Ectodermal cell (in vitro differentiated cells): Measurements from ENCODE around the gene PINLYP.

Experiments
- H3K27ac ChIP-seq: 2 replicates; pipeline ENCODE4 v1.7.0; 2013; ENCODE audit warnings: mild to moderate bottlenecking, low read depth, low read length; ENCODE audit not compliant: insufficient read depth, poor library complexity, severe bottlenecking
- H3K27me3 ChIP-seq: 2 replicates; pipeline ENCODE4 v1.7.0; 2013; ENCODE audit warnings: mild to moderate bottlenecking, low read length; ENCODE audit not compliant: insufficient read depth, control insufficient read depth, poor library complexity, severe bottlenecking
- H3K36me3 ChIP-seq: one replicate; pipeline ENCODE4 v1.7.0; 2013; ENCODE audit warnings: low read length; ENCODE audit not compliant: control insufficient read depth, insufficient read depth
- H3K4me1 ChIP-seq: one replicate; pipeline ENCODE4 v1.7.0; 2013; ENCODE audit warnings: low read length; ENCODE audit not compliant: control insufficient read depth, insufficient read depth
- H3K4me3 ChIP-seq: 2 replicates; pipeline ENCODE4 v1.7.0; 2013; ENCODE audit warnings: low read depth, low read length, control low read depth; ENCODE audit not compliant: insufficient read depth
- H3K9me3 ChIP-seq: 2 replicates; pipeline ENCODE4 v1.7.0; 2013; ENCODE audit warnings: mild to moderate bottlenecking, low read length, moderate library complexity; ENCODE audit not compliant: control insufficient read depth
- WGBS, 2 experiments: methylation state at CpG; one replicate each; pipeline ENCODE4 v1.1.7; 2013; ENCODE audit warnings: missing lambda C conversion rate in 2 of 2; 5-methylcytosine and 5-hydroxymethylcytosine counted together

Gene PINLYP

GRCh38 chr19:43631491-43631890, 55.9 kb downstream of the PINLYP start:
- H3K9me3 ChIP-seq: no peaks in the 10 kb centered on the region
- H3K27me3 ChIP-seq: no peaks in the 10 kb centered on the region
- no peak overlapping the region for H3K4me3 ChIP-seq
- H3K36me3 ChIP-seq: peaks cover 5% of the 10 kb centered on the region
- 93% methylated on average over 5 of the region's 5 CpGs for WGBS, 2 experiments
- peaks cover 14% of the 10 kb centered on the region for H3K4me1 ChIP-seq
- H3K27ac ChIP-seq: no peak overlapping the region
